Measurements from ENCODE around the gene DAGLA.
"Not testable (repeated sequence)": the region's sequence is repeated elsewhere in the genome, so short reads cannot be mapped to it uniquely, and the experiment has no call there.

DAGLA gene

DNA sequence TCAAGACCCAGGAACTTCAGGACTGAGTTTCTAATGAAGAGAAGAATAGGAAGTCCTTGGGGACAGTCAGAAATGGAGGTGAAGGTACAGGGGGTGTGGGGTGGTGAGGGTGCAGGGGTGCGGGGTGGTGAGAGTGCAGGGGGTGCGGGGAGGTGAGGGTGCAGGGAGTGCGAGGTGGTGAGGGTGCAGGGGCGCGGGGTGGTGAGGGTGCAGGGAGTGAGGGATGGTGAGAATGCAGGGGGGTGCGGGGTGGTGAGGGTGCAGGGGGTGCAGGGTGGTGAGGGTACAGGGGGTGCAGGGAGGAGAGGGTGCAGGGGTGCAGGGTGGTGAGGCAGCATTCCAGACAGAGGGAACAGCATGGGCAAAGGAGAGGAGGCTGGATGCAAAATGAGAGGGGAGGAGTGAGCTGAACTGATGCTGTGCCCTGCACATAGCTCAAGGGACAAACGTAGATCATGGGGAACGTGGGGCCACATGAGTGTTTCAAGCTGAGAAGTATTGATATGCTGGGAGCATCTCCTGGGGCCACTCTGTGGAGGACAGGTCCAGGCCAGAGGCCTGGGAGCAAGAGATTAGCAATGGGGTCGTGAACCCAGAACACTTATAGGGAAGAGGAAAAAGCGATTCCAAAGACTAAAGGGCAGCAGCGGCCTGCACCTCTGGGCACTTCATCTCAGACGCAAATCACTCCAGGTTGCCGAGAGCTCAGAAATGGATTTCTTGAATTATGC is 23.7 kb upstream of the DAGLA start:
- TF ChIP-seq, protein P1, sequence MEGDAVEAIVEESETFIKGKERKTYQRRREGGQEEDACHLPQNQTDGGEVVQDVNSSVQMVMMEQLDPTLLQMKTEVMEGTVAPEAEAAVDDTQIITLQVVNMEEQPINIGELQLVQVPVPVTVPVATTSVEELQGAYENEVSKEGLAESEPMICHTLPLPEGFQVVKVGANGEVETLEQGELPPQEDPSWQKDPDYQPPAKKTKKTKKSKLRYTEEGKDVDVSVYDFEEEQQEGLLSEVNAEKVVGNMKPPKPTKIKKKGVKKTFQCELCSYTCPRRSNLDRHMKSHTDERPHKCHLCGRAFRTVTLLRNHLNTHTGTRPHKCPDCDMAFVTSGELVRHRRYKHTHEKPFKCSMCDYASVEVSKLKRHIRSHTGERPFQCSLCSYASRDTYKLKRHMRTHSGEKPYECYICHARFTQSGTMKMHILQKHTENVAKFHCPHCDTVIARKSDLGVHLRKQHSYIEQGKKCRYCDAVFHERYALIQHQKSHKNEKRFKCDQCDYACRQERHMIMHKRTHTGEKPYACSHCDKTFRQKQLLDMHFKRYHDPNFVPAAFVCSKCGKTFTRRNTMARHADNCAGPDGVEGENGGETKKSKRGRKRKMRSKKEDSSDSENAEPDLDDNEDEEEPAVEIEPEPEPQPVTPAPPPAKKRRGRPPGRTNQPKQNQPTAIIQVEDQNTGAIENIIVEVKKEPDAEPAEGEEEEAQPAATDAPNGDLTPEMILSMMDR (IDR thresholded peaks at IDR 0.05; ENCODE audit: low read depth, low read length) = no peak
- H3K4me3 ChIP-seq (ENCODE audit: low read depth, low read length) = no peak overlapping the region

DNA sequence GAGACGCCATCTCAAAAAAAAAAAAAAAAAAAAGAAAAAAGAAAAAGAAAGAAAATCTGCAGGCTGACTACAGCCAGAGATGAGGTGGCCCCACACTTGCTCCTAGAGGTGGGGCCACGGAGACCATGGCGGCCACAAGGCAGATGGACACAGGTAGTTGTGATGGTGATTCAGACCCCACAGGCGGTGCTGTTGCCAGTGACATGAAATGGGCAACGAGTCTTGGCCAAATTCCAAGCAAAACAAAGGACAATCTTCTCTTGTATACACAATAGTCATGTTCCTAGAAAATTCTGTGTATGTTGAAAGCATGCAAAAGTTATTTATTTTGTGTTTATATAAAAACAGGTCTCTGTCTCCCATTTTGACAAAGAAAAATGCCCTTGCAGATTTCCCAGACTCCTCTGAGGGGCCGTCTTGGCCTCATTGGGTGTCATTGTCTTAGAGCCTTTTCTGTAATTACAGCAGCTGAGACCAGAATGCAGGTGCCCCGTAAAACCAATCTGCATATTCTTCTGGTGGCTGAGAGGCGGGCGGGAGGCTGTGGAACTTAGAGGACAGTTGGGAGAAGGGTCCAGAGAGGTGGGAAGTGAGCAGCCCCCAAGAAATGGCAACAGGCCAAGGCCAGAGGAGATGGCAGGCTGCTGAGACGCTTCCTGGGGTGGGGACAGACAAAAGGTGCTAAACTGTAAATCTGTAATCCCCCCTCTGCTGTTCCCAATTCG is 22.5 kb upstream of the DAGLA start:
- H3K4me3 ChIP-seq (ENCODE audit: low read depth, low read length) = no peak overlapping the region
- TF ChIP-seq, protein P1 (IDR thresholded peaks at IDR 0.05; ENCODE audit: low read depth, low read length) = no peak

DNA sequence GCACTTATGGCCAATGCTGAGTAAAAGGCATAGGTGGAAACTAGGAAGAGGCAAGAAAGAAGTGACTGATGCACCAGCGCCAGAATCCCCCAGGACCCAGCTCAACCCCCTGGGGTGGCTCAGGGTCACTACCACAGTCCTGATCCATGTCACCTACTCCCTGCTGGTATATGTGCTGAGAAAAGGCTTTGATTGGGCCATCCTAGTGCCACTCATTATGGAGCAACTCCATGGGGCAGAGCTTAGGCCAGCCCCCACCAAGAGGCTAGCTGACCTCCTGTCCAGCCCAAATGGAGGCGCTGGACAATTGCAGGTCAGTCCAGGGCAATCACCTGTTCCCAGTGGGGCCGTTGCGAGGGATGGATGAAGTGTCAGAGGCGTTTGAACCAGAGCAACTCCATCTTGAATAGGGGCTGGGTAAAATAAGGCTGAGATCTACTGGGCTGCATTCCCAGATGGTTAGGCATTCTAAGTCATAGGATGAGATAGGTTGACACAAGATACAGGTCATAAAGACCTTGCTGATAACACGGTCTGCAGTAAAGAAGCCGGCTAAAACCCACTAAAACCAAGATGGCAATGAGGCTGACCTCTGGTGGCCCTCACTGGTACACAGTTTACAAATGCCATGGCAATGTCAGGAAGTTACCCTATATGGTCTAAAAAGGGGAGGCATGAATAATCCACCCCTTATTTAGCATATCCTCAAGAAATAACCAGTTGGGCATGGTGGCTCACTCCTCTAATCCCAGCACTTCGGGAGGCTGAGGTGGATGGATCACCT is 20.6 kb upstream of the DAGLA start:
- H3K4me3 ChIP-seq (ENCODE audit: low read depth, low read length) = no peak overlapping the region
- TF ChIP-seq, protein P1 (IDR thresholded peaks at IDR 0.05; ENCODE audit: low read depth, low read length) = no peak

DNA sequence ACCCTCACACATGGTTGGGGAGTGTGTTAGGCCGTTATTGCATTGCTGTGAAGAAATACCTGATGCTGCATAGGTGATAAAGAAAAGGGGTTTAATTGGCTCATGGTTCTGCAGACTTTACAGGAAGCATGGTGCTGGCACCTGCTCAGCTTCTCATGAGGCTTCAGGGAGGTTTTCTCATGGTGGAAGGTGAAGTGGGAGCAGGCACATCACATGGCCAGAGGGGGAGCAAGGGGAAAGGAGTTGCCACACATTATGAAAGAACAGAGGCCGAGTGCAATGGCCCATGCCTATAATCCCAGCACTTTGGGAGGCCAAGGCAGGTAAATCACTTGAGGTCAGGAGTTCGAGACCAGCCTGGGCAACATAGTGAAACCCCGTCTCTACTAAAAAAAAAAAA is 19.2 kb upstream of the DAGLA start:
- not testable (repeated sequence) for H3K4me3 ChIP-seq (ENCODE audit: low read depth, low read length)

DNA sequence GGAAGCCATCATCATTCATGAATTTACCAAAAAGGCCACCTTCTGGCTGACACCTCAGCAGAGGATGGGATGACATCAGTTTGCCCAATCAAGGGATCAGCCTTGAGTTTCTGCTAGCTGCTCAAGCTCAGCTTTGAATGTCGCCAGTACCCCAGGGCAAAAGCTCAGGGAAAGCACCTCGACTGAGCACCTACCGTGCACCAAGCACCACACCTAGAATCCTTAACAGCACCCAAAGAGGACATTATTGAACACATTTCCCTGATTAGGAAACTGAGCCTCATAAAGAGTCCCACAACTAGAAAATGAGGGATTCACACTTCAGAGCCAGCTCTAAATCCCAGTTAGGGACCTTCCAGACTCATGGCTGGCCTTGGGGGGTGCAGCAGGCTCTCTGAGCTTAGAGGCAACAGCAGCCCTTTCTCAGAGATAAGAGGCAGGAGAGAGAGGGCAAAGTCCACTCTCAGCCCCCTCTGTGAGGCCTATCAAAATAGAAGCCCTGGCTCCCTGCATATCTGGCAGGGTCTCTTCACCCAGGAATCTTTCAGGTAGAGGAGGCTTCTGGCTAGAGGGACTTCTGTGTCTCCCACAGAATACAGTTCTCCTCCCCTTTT is 13.4 kb upstream of the DAGLA start:
- TF ChIP-seq, protein P1 (IDR thresholded peaks at IDR 0.05; ENCODE audit: low read depth, low read length) = no peak
- H3K4me3 ChIP-seq (ENCODE audit: low read depth, low read length) = no peak overlapping the region

DNA sequence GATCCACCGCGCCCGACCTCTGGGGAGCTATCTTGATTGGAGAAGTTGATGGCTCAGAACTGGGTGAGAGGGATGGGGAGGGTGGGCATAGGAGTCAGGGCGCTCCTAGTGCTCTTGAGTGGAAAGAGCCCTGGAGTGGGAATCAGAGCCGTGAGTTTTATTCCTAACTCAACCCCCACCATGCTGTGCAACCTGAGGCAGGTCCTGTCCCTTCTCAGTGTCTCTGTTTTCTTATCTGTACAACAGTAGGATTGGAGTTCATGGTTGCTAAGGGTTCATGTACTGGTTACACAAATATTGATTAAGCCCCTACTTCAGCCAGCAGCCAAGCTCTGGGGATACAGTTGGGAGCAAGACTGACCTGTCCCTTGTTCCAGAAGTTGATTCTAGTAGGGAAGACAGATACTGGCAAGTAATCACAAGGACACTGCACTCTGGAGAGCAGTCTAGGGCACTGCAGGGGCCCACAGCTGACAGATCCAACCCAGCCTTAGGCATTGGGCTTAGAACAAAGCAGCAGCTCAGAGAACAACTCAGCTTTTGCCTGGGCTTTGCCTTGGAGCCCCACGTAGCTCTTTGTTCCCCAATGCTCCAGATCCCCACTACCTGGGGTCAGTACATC is 12.4 kb upstream of the DAGLA start:
- H3K4me3 ChIP-seq (ENCODE audit: low read depth, low read length) = no peak overlapping the region
- TF ChIP-seq, protein P1 (IDR thresholded peaks at IDR 0.05; ENCODE audit: low read depth, low read length) = no peak

DNA sequence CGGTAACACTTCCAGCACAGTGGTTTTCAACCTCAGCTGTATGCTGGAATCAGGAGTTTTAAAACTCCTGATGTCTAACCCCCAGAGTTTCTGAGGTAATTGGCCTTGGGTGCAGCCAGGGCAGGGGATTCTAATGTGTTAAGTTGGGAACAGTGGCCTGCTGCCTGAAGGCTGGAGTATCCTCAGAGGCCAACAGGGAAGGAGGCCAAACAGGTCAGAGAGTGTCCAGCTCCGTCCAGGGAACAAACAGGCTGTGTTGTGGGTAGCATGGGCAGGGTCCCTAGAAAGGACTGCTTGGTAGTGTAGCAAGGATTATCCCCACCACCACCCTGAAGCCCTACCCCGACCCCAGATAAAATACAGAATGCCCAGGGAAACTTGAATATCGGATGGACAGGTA is 10.8 kb upstream of the DAGLA start:
- TF ChIP-seq, protein P1 (IDR thresholded peaks at IDR 0.05; ENCODE audit: low read depth, low read length) = no peak
- no peak overlapping the region for H3K4me3 ChIP-seq (ENCODE audit: low read depth, low read length)

All from WI38 (cell line).